Measurements from ENCODE around the gene TJAP1.

TJAP1 gene

DNA sequence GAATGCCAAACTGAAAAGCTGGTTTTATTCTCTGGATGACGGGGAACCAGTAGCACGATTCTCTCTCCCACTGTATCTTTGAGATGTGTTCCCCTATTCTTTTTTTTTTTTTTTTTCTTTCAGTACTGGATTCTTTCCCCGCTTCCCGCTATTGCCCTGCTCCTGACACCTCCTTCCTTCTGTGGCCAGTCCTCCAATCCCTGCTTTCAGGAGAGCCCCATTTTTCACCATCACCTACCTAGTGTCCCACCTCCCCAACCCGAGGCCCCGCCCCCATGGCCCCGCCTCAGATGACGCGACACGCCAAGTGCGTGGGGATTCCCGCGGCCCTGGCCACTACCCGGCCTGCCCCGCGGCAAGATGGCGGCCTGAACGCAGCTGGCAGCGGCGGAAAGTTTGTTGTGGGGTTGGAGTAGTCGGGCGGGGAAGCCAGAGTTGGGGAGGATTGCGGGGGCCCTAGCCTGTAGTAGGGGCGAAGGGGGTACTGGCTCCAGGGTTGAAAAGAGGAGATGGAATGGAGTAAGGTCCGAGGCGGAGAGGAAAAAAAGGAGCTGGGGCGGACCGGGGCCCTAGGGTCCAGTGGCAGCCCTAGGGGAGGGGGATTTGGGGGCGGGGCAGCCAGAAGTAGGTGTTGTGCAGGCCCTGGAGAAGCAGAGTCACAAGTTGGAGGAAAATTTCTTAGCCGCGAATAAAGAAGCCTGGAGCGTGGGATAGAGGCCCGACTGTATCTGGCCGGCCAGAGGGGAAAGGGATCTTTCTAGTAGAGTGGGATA, at the start of gene TJAP1:
Gene TJAP1 (plus strand): TSS at position 336 of the 773 bp plus-strand sequence. CDS start 21,432 bp downstream, outside the sequence.
- H3K9me3 ChIP-seq: no peaks in the 10 kb centered on the region
- no peaks in the 10 kb centered on the region for H3K36me3 ChIP-seq
- peak; percentile 91 to 95 for DNase-seq
- H3K4me3 ChIP-seq: peak within 1 kb of the TSS; percentile 59 to 71
- H3K27ac ChIP-seq: peak within 1 kb of the TSS; percentile 73 to 81
- H3K27me3 ChIP-seq: no peaks in the 10 kb centered on the region
- TF ChIP-seq, protein P1, sequence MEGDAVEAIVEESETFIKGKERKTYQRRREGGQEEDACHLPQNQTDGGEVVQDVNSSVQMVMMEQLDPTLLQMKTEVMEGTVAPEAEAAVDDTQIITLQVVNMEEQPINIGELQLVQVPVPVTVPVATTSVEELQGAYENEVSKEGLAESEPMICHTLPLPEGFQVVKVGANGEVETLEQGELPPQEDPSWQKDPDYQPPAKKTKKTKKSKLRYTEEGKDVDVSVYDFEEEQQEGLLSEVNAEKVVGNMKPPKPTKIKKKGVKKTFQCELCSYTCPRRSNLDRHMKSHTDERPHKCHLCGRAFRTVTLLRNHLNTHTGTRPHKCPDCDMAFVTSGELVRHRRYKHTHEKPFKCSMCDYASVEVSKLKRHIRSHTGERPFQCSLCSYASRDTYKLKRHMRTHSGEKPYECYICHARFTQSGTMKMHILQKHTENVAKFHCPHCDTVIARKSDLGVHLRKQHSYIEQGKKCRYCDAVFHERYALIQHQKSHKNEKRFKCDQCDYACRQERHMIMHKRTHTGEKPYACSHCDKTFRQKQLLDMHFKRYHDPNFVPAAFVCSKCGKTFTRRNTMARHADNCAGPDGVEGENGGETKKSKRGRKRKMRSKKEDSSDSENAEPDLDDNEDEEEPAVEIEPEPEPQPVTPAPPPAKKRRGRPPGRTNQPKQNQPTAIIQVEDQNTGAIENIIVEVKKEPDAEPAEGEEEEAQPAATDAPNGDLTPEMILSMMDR (IDR thresholded peaks at IDR 0.05): no peak
- H3K4me1 ChIP-seq: peaks cover 0 to 27% (median 20%) of the 10 kb centered on the region in 4 donors
- intact Hi-C loops (cut with DNase I; ENCODE audit: low total_unique reads): no loop called here

DNA sequence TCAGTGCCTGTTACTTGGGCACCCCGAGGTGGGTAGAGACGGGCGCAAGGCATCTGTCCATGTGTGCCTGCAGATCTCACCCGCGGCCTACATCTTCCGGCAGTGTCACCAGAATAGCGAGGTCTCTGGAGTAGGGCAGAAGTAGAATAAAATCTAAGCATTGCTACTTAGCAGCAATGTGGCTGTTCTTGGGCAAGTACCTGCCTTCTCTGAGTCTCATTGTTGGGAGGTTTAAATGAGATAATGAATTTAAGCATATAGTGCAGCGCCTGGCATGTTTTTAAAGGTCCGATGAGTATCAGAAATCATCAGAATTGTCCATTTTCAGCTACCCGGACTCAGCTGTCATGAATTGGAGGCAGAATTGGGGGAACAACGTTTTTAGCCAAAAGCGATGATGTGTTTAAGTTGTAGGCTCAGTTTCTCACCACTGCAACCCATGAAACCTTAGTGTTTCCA, 49.2 kb upstream of the TJAP1 start:
- Histone ChIP-seq H3K4me3 (peak overlapping the region; percentile 73 to 74), H3K36me3 (peaks cover 0 to 19% (median 17%) of the 10 kb centered on the region in 3 donors), H3K27me3 (no peaks in the 10 kb centered on the region), H3K27ac (peak overlapping the region; percentile 65 to 88), H3K4me1 (peaks cover 0 to 29% (median 16%) of the 10 kb centered on the region in 4 donors), H3K9me3 (no peaks in the 10 kb centered on the region)
- intact Hi-C loops (cut with DNase I; ENCODE audit: low total_unique reads): loop anchor here (5.0 kb wide), 1 partner anchor 56 kb away; no protein-coding TSS in a partner anchor
- TF ChIP-seq, protein P1 (IDR thresholded peaks at IDR 0.05): no peak
- no peak for DNase-seq

- intact Hi-C loops (cut with DNase I; ENCODE audit: low total_unique reads): loop anchor here (5.0 kb wide), 1 partner anchor 57 kb away; no protein-coding TSS in a partner anchor
- Histone ChIP-seq H3K27me3 (no peaks in the 10 kb centered on the region), H3K4me1 (peaks cover 0 to 29% (median 16%) of the 10 kb centered on the region in 4 donors), H3K36me3 (peaks cover 0 to 27% (median 18%) of the 10 kb centered on the region in 3 donors), H3K4me3 (peak overlapping the region; percentile 73 to 74), H3K27ac (peak overlapping the region; percentile 65 to 88), H3K9me3 (no peaks in the 10 kb centered on the region)
- DNase-seq: no peak
- TF ChIP-seq, protein P1 (IDR thresholded peaks at IDR 0.05): no peak
Measured at GRCh38 chr6:43428874-43429273, 48.5 kb upstream of the TJAP1 start.

GRCh38 chr6:43432009-43432945, 45.1 kb upstream of the TJAP1 start:
- no peak overlapping the region for H3K27ac ChIP-seq
- no peak for DNase-seq
- no peaks in the 10 kb centered on the region for H3K27me3 ChIP-seq
- H3K4me1 ChIP-seq: peaks cover 0 to 41% (median 34%) of the 10 kb centered on the region in 4 donors
- peaks cover 0 to 30% (median 18%) of the 10 kb centered on the region in 3 donors for H3K36me3 ChIP-seq
- intact Hi-C loops (cut with DNase I; ENCODE audit: low total_unique reads): no loop called here
- no peak overlapping the region for H3K4me3 ChIP-seq
- no peaks in the 10 kb centered on the region for H3K9me3 ChIP-seq
- TF ChIP-seq, protein P1 (IDR thresholded peaks at IDR 0.05): no peak

DNA sequence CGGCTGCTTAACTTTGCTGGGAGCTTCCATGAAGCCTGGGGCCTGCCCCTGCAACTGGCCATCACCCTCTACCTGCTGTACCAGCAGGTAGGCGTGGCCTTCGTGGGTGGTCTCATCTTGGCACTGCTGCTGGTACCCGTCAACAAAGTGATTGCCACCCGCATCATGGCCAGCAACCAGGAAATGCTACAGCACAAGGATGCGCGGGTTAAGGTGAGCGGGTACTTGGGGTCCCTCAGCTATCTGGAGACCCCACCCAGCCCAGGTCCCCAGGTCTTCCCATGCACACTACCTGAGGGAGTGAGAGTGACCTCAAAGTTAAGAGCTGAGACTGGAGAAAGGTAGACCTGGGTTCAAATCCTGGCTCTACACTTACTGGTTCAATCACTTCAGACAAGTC, 44.2 kb upstream of the TJAP1 start:
- no peak for DNase-seq
- intact Hi-C loops (cut with DNase I; ENCODE audit: low total_unique reads): no loop called here

More for the DNA sequence above, 44.2 kb upstream of the TJAP1 start:
- Histone ChIP-seq H3K27ac (no peak overlapping the region), H3K4me1 (peaks cover 0 to 44% (median 37%) of the 10 kb centered on the region in 4 donors), H3K27me3 (no peaks in the 10 kb centered on the region), H3K9me3 (no peaks in the 10 kb centered on the region), H3K36me3 (peaks cover 2 to 32% (median 18%) of the 10 kb centered on the region in 3 donors), H3K4me3 (no peak overlapping the region)
- TF ChIP-seq, protein P1 (IDR thresholded peaks at IDR 0.05): no peak

Data from tibial artery (tissue), 4 donors.